Fibroblast of lung (primary cell): ENCODE results near the gene ANKH. TPM values are rescaled to one million over a fixed set of nuclear protein-coding genes. Genes with fewer than 3 reads are reported as not detected.

Experiments used
- DNase-seq, 2 donors: peaks; one replicate each; pipeline versions ENCODE4 v3.0.0 to v3.0.0-alpha.2; 2010; ENCODE audit warnings: low read depth in 2 of 2
- H2AFZ ChIP-seq: 2 replicates; pipeline ENCODE4 v1.5.1; 2012; ENCODE audit warnings: low read length, control low read depth, inconsistent platforms
- H3K27ac ChIP-seq: 2 replicates; pipeline ENCODE4 v1.5.1; 2011; ENCODE audit warnings: low read length, control low read depth; ENCODE audit not compliant: insufficient read depth
- H3K27me3 ChIP-seq: 2 replicates; pipeline ENCODE4 v1.5.1; 2011; ENCODE audit warnings: mild to moderate bottlenecking, low read length; ENCODE audit not compliant: control insufficient read depth, insufficient read depth
- H3K36me3 ChIP-seq: 2 replicates; pipeline ENCODE4 v1.5.1; 2011; ENCODE audit warnings: low read length; ENCODE audit not compliant: control insufficient read depth, insufficient read depth
- H3K4me1 ChIP-seq: 2 replicates; pipeline ENCODE4 v1.5.1; 2011; ENCODE audit warnings: low read length; ENCODE audit not compliant: control insufficient read depth, insufficient read depth; ENCODE audit errors: extremely low read depth
- H3K4me2 ChIP-seq: 2 replicates; pipeline ENCODE4 v1.5.1; 2011; ENCODE audit warnings: low read length, control low read depth; ENCODE audit not compliant: insufficient read depth; ENCODE audit errors: extremely low read depth
- H3K4me3 ChIP-seq, 4 experiments: fragments of 200-600 bp in 1 of 4; sonication (generic) in 1 of 4; replicated peaks in 1 of 4; 2 replicates each; pipeline ENCODE4 v1.5.1; 2011 to 2016; ENCODE audit warnings: low read length in 4 of 4, low read depth in 3 of 4, mild to moderate bottlenecking in 3 of 4, control low read depth in 2 of 4, inconsistent platforms in 1 of 4, mixed read lengths in 1 of 4; ENCODE audit not compliant: insufficient read depth in 1 of 4; ENCODE audit errors: control extremely low read depth in 1 of 4
- H3K79me2 ChIP-seq: 2 replicates; pipeline ENCODE4 v1.5.1; 2012; ENCODE audit warnings: mild to moderate bottlenecking, low read length, inconsistent platforms; ENCODE audit not compliant: control insufficient read depth, insufficient read depth
- H3K9ac ChIP-seq: 2 replicates; pipeline ENCODE4 v1.5.1; 2011; ENCODE audit warnings: mild to moderate bottlenecking, low read length, control low read depth; ENCODE audit not compliant: insufficient read depth
- H3K9me3 ChIP-seq: 2 replicates; pipeline ENCODE4 v1.5.1; 2012; ENCODE audit warnings: low read depth, low read length; ENCODE audit not compliant: control insufficient read depth, insufficient read depth
- H4K20me1 ChIP-seq: 2 replicates; pipeline ENCODE4 v1.5.1; 2011; ENCODE audit warnings: low read length; ENCODE audit not compliant: control insufficient read depth, insufficient read depth; ENCODE audit errors: extremely low read depth
- EZH2 ChIP-seq: IDR thresholded peaks from 2 replicates; pipeline ENCODE4 v1.5.1; 2012; ENCODE audit warnings: low read length, control low read depth, mild to moderate bottlenecking; ENCODE audit errors: missing control alignments
- polyA plus RNA-seq, 2 donors: library from polyadenylated mRNA; depleted of rRNA in 1 of 2; stranded (reverse) in 1 of 2; unstranded in 1 of 2; fragments of >200 nt; gene quantifications; 2 replicates each; pipeline ENCODE4 v1.2.1, GENCODE V29; 2011 to 2012; ENCODE audit warnings: missing spikeins in 1 of 2
- total RNA-seq: library from RNA; depleted of rRNA; stranded (reverse); fragments of >200 nt; gene quantifications from 2 replicates; pipeline ENCODE4 v1.2.1, GENCODE V29; 2014
- TF ChIP-seq, protein P1 (sequence below), 2 donors: IDR thresholded peaks in 1 of 2; conservative IDR thresholded peaks in 1 of 2; 1 replicate in 1 of 2; 2 replicates in 1 of 2; pipeline ENCODE4 v1.5.1; 2011 to 2012; ENCODE audit warnings: low read length in 2 of 2, control low read depth in 1 of 2, inconsistent platforms in 1 of 2, low read depth in 1 of 2, mild to moderate bottlenecking in 1 of 2

The ANKH gene
- total and polyA plus RNA-seq, 2 donors (not counting 1 experiment from before 2014, with no cell fraction given): 5.8 to 10.9 TPM

DNA sequence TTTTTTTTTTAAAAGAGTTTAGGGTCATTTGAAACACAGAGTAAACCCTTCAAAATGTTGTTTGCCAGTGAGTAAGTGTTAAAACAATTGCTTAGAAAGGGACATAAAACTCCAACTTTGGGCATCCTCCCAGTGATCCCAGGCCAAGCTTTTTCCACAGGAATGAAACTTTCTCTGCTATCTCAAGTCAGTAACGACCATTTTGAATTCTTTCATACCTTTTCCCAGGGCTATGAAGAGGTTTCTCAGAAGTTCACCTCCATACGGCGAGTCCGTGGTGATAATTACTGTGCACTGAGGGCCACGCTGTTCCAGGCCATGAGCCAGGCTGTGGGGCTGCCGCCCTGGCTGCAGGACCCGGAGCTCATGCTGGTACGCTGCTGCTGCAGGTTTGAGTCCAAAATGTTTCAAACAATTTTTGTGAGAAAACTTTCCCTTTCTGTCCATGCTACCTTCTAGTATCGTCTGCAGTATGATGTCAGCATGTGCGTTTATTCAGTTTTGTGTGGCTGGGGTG lies 190.3 kb downstream of the ANKH start:
- Histone ChIP-seq H3K4me2 (no peak overlapping the region), H3K9ac (no peak overlapping the region), H4K20me1 (no peaks in the 10 kb centered on the region), H3K4me1 (no peaks in the 10 kb centered on the region), H3K27me3 (no peaks in the 10 kb centered on the region), H3K79me2 (peaks cover 21% of the 10 kb centered on the region), H2AFZ (no peak overlapping the region), H3K36me3 (peaks cover 8% of the 10 kb centered on the region), H3K4me3 (no peak overlapping the region), H3K27ac (no peak overlapping the region), H3K9me3 (no peaks in the 10 kb centered on the region)
- TF ChIP-seq, protein P1, sequence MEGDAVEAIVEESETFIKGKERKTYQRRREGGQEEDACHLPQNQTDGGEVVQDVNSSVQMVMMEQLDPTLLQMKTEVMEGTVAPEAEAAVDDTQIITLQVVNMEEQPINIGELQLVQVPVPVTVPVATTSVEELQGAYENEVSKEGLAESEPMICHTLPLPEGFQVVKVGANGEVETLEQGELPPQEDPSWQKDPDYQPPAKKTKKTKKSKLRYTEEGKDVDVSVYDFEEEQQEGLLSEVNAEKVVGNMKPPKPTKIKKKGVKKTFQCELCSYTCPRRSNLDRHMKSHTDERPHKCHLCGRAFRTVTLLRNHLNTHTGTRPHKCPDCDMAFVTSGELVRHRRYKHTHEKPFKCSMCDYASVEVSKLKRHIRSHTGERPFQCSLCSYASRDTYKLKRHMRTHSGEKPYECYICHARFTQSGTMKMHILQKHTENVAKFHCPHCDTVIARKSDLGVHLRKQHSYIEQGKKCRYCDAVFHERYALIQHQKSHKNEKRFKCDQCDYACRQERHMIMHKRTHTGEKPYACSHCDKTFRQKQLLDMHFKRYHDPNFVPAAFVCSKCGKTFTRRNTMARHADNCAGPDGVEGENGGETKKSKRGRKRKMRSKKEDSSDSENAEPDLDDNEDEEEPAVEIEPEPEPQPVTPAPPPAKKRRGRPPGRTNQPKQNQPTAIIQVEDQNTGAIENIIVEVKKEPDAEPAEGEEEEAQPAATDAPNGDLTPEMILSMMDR (conservative IDR thresholded peaks at IDR 0.05 in 1 of 2, IDR thresholded peaks at IDR 0.05 in 1 of 2; ENCODE audit: low read depth in 1 of 2, low read length in 2 of 2): no peak
- no peak for TF ChIP-seq EZH2
- DNase-seq: peak in 1 of 2 donors; percentile 55

- Histone ChIP-seq H3K36me3 (peaks cover 8% of the 10 kb centered on the region), H3K4me2 (no peak overlapping the region)
Observed at GRCh38 chr5:14679595-14679994, 192.0 kb downstream of the ANKH start.

DNA sequence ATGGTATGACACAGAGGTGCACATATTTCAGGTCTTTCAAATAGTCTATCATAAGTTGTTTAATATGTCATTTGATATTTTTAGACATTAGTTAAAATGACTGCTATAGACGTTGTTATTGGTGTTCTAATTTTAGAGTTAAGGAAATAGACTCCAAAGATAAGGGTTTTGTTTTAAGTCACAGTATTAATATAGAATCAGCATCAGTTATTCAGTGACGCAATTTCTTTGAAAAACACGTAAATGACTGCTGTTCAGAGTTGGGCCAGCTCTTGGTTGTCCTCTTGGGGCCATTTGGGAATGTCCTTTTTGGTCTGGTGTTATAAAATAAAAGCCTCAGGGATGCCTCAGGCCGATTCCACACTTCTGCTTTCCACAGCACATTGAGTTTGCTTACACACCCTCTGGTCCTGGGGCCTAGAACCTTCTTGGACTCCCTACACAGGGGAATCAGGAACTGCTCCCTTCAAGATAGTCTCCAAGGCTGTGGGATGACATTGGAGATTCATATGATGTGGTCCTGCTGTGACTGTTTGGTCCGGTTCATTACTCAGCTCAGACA lies 192.7 kb downstream of the ANKH start:
- DNase-seq: no peak
- no peaks in the 10 kb centered on the region for H4K20me1 ChIP-seq
- H2AFZ ChIP-seq: no peak overlapping the region
- no peak for TF ChIP-seq EZH2
- TF ChIP-seq, protein P1 (conservative IDR thresholded peaks at IDR 0.05 in 1 of 2, IDR thresholded peaks at IDR 0.05 in 1 of 2; ENCODE audit: low read depth in 1 of 2, low read length in 2 of 2): no peak
- peaks cover 30% of the 10 kb centered on the region for H3K79me2 ChIP-seq
- no peak overlapping the region for H3K4me2 ChIP-seq
- H3K4me3 ChIP-seq: no peak overlapping the region
- H3K4me1 ChIP-seq: no peaks in the 10 kb centered on the region
- no peaks in the 10 kb centered on the region for H3K27me3 ChIP-seq
- H3K9me3 ChIP-seq: no peaks in the 10 kb centered on the region
- peaks cover 8% of the 10 kb centered on the region for H3K36me3 ChIP-seq
- H3K9ac ChIP-seq: no peak overlapping the region
- H3K27ac ChIP-seq: no peak overlapping the region

More at GRCh38 chr5:14679595-14679994, 192.0 kb downstream of the ANKH start:
- no peak for DNase-seq
- peaks cover 24% of the 10 kb centered on the region for H3K79me2 ChIP-seq
- TF ChIP-seq, protein P1 (conservative IDR thresholded peaks at IDR 0.05 in 1 of 2, IDR thresholded peaks at IDR 0.05 in 1 of 2; ENCODE audit: low read depth in 1 of 2, low read length in 2 of 2): no peak
- no peak for TF ChIP-seq EZH2
- H3K9me3 ChIP-seq: no peaks in the 10 kb centered on the region
- no peaks in the 10 kb centered on the region for H3K27me3 ChIP-seq
- no peaks in the 10 kb centered on the region for H3K4me1 ChIP-seq
- no peak overlapping the region for H2AFZ ChIP-seq
- H3K4me3 ChIP-seq: no peak overlapping the region
- H4K20me1 ChIP-seq: no peaks in the 10 kb centered on the region
- H3K9ac ChIP-seq: no peak overlapping the region
- H3K27ac ChIP-seq: no peak overlapping the region
